Measurements from ENCODE around the gene ASTN2. TPM values are rescaled to one million over a fixed set of nuclear protein-coding genes. Genes with fewer than 3 reads are reported as not detected.

Gene ASTN2
- total and polyA plus RNA-seq, 10 donors: 0.87 to 6.1 (median 3.7) TPM

DNA sequence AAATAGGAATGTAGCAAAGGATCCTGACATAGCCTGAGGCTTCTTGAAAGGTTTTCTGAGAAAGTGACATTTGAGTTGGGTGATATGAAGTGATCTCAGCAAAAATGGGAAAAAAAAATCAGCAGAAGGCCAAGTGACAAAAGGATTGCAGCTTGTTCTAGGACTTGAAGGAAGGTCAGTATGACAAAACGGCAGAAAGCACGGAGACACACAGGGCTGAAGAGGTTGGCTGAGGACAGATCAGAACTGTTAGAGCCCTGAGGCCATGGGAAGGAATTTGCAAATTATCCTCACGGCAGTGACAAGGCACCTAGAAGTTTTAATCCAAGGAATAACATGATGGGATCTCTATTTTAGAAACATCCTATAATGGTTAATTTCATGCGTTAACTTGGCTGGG is 696.7 kb downstream of the ASTN2 start:
- DNase-seq: no peak
- H3K4me3 ChIP-seq: no peak overlapping the region
- H3K27ac ChIP-seq: no peak overlapping the region
- H3K4me1 ChIP-seq: no peaks in the 10 kb centered on the region
- WGBS, 5 donors: 79 to 94% (median 92%) methylated on average over 4 of the region's 4 CpGs
- no peaks in the 10 kb centered on the region for H3K9me3 ChIP-seq
- TF ChIP-seq POLR2A (IDR thresholded peaks at IDR 0.05): no peak
- no peak for TF ChIP-seq POLR2AphosphoS5 (IDR thresholded peaks at IDR 0.05)
- TF ChIP-seq, protein P1, sequence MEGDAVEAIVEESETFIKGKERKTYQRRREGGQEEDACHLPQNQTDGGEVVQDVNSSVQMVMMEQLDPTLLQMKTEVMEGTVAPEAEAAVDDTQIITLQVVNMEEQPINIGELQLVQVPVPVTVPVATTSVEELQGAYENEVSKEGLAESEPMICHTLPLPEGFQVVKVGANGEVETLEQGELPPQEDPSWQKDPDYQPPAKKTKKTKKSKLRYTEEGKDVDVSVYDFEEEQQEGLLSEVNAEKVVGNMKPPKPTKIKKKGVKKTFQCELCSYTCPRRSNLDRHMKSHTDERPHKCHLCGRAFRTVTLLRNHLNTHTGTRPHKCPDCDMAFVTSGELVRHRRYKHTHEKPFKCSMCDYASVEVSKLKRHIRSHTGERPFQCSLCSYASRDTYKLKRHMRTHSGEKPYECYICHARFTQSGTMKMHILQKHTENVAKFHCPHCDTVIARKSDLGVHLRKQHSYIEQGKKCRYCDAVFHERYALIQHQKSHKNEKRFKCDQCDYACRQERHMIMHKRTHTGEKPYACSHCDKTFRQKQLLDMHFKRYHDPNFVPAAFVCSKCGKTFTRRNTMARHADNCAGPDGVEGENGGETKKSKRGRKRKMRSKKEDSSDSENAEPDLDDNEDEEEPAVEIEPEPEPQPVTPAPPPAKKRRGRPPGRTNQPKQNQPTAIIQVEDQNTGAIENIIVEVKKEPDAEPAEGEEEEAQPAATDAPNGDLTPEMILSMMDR (IDR thresholded peaks at IDR 0.05 in 8 of 11, conservative IDR thresholded peaks at IDR 0.05 in 3 of 11): no peak
- H3K36me3 ChIP-seq: no peaks in the 10 kb centered on the region
- H3K27me3 ChIP-seq (replicated peaks in 1 of 7): no peaks in the 10 kb centered on the region
- intact Hi-C loops (cut with DNase I; ENCODE audit: low total_unique reads): no loop called here

DNA sequence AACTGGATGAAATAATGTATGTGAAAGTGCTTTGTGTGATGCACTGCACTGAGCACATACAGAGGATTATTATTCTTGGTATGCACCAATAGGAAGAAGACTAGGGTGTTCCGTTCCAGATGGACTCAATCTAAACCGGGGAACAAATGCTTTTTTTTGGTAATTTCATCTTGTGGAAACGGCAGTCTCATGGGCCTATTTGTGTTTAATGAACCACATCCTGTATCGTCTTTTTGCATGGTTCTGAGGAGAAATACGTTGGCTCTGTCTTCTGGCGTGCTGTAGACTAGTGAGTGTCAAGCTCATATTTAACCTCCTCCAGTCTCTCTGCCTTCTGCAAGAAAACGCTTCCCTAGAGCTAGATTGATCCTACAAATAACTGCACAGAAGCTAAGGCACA is 697.7 kb downstream of the ASTN2 start:
- intact Hi-C loops (cut with DNase I; ENCODE audit: low total_unique reads): no loop called here
- H3K27ac ChIP-seq: no peak overlapping the region
- DNase-seq: no peak
- no peaks in the 10 kb centered on the region for H3K9me3 ChIP-seq
- H3K4me3 ChIP-seq: no peak overlapping the region
- 41 to 61% (median 55%) methylated on average over 7 of the region's 7 CpGs for WGBS, 5 donors
- no peaks in the 10 kb centered on the region for H3K27me3 ChIP-seq (replicated peaks in 1 of 7)
- TF ChIP-seq POLR2A (IDR thresholded peaks at IDR 0.05) (no peak), POLR2AphosphoS5 (IDR thresholded peaks at IDR 0.05) (no peak)
- TF ChIP-seq, protein P1 (IDR thresholded peaks at IDR 0.05 in 8 of 11, conservative IDR thresholded peaks at IDR 0.05 in 3 of 11): no peak
- H3K4me1 ChIP-seq: no peaks in the 10 kb centered on the region
- no peaks in the 10 kb centered on the region for H3K36me3 ChIP-seq

DNA sequence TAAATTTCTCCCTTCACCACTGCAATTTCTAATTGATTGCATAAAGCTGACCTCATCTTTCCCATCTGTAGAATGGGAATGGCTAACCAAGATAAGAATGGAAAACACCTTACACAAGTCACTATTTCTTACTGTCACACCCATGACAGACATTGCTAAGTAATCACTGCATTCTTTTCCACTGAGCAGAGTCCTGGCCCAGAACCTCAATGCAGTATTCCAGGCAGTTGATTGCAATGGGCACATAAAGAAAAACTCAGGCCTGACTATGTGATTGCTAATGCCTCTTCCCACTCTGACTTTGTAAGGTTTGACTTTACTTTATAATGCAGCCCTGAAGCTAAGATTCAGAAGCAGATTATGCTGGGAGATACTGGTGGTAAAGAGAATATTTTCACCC is 698.4 kb downstream of the ASTN2 start:
- H3K27ac ChIP-seq: no peak overlapping the region
- TF ChIP-seq POLR2A (IDR thresholded peaks at IDR 0.05) (no peak), POLR2AphosphoS5 (IDR thresholded peaks at IDR 0.05) (no peak)
- TF ChIP-seq, protein P1 (IDR thresholded peaks at IDR 0.05 in 8 of 11, conservative IDR thresholded peaks at IDR 0.05 in 3 of 11): no peak
- no peaks in the 10 kb centered on the region for H3K27me3 ChIP-seq (replicated peaks in 1 of 7)
- no peaks in the 10 kb centered on the region for H3K36me3 ChIP-seq
- no peaks in the 10 kb centered on the region for H3K9me3 ChIP-seq
- DNase-seq: no peak
- H3K4me1 ChIP-seq: no peaks in the 10 kb centered on the region
- intact Hi-C loops (cut with DNase I; ENCODE audit: low total_unique reads): no loop called here
- no peak overlapping the region for H3K4me3 ChIP-seq

DNA sequence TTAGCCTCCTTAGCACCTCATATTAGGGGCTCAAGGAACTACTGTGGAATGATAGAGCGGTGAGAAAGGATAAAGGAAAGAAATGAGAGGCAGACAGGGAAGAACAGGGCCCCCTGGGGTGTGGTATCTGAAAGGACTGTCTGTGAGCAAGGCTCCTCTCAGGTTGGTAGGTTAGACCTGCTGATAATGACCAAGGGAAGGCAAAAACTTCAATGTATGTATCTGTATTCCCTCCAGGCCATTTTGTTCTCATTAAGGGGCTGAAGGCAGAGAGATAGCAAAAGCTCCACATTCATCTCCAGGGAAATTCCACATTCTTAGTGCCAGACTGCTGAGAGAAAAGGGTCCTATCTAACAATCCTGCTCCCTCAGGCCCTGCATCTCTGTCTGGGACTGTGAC is 699.1 kb downstream of the ASTN2 start:
- no peak overlapping the region for H3K4me3 ChIP-seq
- DNase-seq: no peak
- TF ChIP-seq, protein P1 (IDR thresholded peaks at IDR 0.05 in 8 of 11, conservative IDR thresholded peaks at IDR 0.05 in 3 of 11): no peak
- no peak for TF ChIP-seq POLR2A (IDR thresholded peaks at IDR 0.05)
- TF ChIP-seq POLR2AphosphoS5 (IDR thresholded peaks at IDR 0.05): no peak
- H3K9me3 ChIP-seq: no peaks in the 10 kb centered on the region
- no peaks in the 10 kb centered on the region for H3K36me3 ChIP-seq
- WGBS, 5 donors: 88 to 92% (median 90%) methylated on average over 1 of the region's 1 CpG
- H3K27me3 ChIP-seq (replicated peaks in 1 of 7): no peaks in the 10 kb centered on the region
- H3K4me1 ChIP-seq: no peaks in the 10 kb centered on the region
- no peak overlapping the region for H3K27ac ChIP-seq
- intact Hi-C loops (cut with DNase I; ENCODE audit: low total_unique reads): no loop called here

Data from spleen (tissue), 11 donors.